Stimulated activated CD8-positive, alpha-beta memory T cell treated with anti-CD3 and anti-CD28 coated beads, Interleukin-4, amount 100 ng/mL, for 24 hours (primary cell): ENCODE results near the gene SH3BP4.

Experiments
- DNase-seq: peaks from one replicate; pipeline ENCODE4 v3.0.0-alpha.2; 2020; ENCODE audit warnings: low read depth

The SH3BP4 gene

DNA sequence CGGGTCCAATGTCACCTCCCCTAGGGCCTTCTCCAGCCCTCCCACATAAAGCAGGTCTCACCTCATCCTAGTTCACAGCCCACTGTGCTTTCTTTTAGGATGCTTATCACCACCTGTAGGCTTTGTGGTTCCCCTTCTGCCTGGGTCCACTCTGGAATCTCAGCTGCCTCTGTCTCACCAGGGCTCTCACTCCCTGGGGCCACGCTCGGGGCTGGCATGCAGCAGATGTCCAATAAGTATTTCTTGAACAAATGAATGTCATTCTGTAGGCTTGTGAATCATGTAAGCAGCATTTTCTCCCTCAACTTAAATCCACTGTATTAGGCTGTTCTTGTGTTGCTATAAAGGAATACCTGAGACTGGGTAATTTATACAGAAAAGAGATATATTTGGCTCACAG, 4.3 kb upstream of the SH3BP4 start:
- no peak for DNase-seq

DNA sequence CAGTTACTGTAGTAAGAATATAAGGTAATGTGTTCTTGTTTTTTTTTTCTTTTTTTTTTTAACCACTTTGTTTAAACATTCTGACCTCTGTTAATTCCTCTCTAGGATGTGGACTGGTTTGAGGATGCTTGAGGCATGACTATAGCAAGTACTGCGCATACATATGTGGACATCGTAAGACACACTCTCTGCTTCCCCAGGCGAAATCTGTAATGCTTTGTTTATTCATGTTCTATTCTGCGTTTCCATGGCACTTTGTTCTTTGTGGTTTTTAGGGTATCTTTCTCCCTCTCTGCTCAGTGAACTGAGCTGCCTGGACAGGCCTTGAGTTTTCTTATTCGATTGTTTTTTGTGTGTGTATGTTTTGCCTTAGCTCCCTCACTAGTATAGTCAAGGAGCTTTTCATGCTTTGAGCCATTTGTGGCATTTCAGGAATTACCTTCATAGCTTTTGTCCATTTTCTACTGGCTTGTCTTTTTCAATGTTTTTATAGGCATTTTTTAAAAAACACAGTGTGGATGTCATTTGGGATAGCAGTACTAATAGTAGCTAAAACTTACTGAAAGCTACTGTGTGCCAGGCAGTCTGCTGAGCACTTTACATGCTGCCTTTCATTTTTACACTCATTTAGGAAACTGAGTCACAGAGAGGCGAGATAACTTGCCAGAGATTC, 1.9 kb upstream of the SH3BP4 start:
- no peak for DNase-seq

- DNase-seq = no peak
Measured at GRCh38 chr2:234950435-234950729, 1.4 kb upstream of the SH3BP4 start.

DNA sequence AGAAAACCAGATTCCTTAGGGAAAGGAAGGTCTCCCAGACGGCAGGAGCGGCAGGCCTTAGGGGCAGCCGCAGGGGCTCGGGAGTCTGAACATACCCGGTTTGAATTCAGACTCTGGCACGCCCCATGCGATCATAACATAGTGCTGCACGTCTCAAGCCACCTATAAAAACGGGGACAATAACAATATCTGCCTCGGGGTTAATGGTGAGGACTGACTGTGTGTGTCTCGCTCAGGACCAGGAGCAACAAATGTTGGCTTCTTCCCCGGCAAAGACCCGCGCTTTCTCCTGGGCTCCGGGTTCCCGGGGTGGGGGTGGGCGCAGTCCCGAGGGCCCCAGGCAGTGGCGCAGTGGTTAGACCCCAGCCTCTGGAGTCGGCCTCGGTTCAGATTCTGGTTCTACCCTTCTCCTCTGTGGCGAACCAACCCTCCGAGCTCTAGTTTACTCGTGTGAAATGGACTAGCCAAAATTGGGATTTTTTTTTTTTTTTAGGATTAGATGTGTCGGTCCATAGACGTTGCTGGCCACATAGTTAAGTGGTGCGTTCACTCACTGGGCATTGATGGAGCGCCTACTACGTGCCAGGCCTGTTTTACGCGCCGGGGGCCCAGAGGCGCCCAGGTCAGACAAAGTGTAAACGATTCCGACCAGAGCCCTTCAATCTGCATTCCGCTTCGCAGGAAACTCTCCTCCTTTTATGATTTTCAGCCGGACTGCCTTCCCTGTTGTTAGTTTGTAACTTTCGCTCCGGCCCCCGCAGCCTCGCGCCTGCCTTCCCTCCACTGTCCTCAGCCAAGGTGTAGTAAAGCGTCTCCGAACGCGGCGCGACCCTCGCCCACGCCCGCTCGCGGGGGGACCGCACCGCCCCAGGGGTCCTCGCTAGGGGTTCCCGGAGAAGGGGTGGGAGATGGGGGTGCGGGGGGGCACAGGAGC, 820 bp upstream of the SH3BP4 start:
- no peak for DNase-seq

GRCh38 chr2:234952270-234953115, 676 bp downstream of the SH3BP4 start:
- DNase-seq = no peak

DNA sequence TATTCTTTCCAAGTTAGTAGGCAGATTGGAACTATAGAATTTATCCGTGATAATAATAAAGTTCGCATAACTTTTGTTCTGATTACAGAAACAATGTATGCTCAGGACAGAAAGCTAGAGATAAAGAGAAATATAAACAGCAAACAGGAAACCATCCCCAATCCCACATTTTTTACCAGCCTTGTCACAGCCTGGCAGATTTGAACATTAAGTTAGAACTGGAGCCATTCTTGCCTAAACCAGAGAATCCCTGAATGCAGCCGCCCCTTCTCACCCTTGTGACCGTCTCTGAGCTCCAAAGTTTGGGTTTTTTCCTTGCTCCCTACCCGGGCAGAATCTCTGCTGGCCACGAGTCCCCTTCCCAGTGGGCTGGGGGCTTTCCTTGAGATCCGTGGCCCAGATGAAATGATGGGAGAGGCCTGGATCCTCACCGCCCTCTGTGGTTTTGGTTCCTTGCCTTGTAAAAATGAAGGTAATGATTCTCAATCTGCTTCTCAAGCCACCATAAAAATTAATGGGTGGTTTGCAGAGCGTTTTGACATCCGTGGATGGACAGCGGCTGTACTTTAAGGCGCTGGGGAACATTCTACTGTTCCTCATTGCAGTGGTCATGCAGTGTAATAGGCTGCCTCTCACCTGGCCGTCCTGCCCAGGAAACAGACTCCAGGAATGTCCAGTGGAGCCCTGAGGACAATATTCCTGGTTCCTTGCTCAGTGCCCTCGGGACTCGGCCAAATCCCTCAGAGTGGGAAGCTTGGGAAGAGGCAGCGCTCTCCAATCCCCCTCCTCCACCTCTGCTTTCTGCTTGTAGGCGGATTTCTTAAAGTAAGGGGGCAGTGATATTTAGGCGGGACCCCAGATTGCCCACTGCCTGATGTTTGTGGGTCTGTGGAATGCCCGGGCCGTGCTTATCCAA, 1.6 kb downstream of the SH3BP4 start:
- no peak for DNase-seq

DNA sequence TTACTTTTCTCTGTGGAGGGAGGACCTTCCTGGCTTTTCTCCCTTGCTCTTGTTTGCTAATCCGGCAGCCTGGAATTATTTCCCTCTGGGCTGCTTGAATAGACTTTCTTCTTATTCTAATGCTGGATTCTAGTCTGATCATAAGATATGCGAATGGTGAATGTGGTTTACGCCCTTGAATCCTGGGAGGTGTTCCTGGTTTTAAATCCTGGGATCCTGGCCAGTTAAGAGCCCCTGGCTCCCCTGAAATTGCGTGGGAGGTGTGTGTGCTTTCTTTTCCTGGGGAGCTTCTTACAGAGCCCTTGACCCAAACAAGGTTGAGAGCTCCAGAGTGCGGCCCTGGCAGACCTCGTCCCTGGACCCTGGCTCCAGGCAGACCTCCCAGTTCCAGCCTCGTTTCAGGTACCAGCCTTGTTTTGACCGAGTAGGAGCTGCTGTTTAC, 2.8 kb downstream of the SH3BP4 start:
- DNase-seq = no peak

DNA sequence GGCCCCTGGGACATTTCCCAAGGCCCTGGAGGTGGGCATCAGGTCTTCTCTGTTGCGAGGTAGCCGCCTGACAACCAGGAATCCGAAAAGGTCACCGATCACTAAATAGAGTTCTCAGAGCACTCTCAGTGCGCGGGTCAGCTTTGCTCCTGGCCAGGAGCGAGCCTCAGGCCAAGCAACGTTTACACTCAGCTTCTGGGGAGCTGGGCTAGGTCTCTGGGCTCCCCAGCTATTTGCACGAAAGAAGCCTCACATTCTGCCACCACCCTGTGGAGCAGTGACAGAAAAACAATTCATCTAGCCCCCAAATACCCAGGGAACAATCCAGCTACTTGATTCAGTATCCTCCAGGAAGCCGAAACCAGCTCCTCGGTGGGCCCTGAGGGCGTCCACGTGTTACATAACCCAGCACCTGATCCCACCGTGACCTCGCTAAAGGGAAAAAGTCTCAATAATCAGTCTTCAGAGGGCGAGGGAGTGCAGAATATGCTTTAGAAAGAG, 3.3 kb downstream of the SH3BP4 start:
- DNase-seq = no peak

GRCh38 chr2:234955971-234956509, 4.2 kb downstream of the SH3BP4 start:
- no peak for DNase-seq

DNA sequence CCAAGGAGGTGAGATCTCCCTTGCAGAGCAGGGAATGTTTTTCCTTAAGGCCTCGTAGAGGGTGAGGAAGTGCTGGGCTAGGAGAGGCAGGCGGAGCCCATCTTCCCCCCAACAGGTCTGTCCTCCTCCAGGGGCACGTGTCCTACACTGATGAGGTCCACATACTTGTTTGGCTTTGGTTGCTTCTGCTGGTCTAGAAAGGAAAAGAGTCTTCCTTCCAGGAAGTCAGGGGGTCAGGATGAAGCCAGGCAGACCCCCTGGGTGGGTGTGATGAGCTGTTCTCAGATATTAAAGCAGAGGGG, 6.0 kb downstream of the SH3BP4 start:
- no peak for DNase-seq

DNA sequence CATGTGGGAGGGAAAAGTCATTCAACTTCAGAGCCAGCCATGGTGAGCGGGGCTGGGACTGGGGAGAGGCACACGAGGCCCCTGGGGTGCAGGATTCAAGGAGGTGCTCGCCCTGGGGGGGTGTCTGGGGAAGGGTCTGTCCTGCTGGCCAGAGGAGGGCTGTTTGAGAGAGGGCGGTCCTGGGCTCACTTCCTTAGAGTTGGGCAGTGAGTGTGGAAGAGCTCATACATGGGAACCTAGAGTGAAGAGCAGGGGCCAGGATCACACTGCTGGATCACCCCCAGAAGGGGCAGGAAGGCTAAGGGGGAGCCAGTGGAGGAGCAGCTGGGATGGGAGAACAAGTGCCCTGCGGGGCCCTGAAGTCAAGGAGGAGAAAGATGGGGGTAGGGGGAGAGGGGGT, 6.5 kb downstream of the SH3BP4 start:
- no peak for DNase-seq

- no peak for DNase-seq
Measured at GRCh38 chr2:234958746-234959395, 7.1 kb downstream of the SH3BP4 start.

DNA sequence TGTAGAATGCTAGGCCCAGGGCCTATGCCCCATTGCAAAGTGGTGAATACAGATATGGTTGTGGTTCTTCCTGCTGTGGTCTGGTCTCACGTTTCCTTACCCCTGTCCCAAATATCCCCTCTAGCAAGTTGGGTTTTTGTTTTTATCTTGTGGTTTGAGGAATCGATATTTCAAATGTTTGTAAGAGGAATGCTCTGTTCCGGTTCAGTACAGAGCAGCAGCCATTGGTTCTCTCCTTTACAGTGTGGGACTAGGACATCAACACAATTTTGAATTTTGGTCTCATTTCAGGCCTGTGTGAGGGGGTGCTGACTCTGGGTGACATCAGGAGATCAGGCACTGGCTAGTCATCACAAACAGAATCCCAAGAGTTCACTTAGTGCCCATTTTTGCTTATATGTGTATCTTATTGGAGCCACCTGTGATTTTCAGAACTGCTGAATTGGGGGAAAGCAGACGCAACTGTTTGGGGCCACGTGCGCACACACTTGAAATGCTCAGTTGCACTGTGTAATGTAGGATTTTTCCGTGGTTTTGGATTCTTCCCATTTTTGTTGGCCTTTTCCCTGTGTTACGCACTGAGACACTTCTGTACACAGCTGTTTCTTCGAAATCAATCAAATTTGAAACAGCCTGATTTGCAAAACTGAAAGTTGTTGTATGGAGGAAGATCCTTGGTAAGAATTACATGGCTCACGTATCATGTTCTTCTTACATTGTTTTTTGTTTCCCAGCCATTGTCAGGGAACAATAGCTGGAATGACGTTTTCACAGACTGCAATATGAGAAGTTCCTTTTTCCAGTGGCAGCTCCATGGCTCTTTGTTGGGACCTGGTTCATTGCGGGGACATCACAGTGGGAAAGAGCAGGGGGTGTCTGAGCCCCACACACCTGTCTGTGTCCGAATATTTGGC, 8.6 kb downstream of the SH3BP4 start:
- no peak for DNase-seq

DNA sequence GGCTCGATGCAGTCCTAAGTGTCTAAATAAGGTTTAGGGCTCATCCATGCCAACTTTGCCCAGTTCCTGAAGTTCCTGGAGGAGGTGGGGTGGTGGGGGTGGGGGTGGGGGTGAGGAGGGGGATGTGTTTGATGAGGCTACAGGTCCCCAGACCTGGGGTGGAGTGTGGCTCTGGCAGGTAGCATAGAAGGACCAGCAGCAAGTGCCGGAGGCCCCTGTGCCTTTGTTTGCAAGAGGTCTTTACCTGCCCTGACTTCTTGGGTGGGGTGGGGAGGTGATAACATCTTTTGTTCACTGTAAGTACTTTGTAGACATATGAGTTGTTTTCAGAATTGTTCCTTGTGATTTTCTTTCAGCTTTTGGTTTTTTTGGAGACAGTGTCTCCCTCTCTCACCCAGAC, 10.0 kb downstream of the SH3BP4 start:
- no peak for DNase-seq

DNA sequence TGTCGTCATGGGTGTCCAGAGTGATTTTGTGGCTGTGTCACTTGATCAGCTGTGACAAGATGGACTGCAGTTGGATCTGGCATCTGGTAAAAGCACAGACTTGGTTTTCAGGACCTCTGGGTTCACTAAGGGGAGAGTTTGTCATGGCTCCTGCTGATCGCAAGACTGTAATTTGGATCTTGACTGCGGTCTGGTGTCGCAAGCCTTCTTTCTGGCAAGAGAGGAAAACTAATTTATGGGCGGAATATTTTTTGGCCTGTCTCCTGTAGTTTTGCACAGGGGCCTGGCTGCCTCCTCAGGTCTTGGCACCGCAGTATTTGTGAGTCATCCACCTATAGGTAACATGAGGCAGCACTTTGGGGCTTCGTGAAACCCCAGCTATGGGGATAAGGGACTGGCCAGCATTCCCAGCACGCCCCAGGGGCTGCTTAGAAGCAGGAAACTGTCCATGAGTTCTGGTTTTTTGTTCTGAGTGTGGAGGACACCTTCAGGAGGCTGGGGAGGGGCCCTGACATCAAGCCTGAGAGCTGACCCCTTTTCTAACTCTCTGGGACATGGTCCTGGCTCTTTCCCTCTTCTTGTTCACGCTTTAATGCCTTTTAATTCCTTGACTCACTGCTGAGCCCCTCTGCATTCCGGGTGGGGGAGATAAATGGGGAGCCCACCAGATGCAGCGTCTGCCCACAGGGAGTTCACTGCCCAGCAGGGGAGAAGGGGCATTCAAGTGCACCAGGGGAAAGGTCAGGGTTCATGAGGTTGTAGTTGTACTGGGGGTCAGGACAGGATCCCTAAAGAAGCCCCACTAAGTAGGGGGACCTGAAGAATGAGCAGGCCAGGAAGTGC, 12.2 kb downstream of the SH3BP4 start:
- no peak for DNase-seq

- DNase-seq = no peak
Measured at GRCh38 chr2:234964631-234965461, 13.0 kb downstream of the SH3BP4 start.

DNA sequence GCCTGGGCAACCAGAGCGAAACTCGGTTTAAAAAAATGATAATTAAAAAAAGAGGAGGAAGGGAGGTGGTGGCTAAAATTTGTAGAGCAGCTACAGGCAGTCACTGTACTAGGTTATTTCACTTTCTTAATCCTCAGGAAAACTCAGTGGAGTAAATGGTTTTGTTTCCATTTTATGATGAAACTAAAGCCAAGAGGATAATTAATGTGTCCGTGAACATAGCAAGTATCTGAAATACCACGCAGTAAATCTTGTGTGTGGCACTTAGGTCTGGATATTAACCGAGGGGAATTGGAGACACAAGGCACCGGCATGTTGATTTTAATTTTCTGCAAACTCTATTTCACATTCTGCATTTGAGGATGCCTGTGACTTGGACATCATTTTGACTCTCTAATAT, 14.5 kb downstream of the SH3BP4 start:
- DNase-seq = no peak
